Activated CD8-positive, alpha-beta memory T cell treated with anti-CD3 and anti-CD28 coated beads for 48 hours (primary cell): ENCODE data around the gene GABPB1.

ENCODE experiments used
- DNase-seq, 3 experiments: peaks; one replicate each; pipeline ENCODE4 v3.0.0-alpha.2; 2020; ENCODE audit warnings: low read depth in 2 of 3, low spot score in 2 of 3

The GABPB1 gene

DNA sequence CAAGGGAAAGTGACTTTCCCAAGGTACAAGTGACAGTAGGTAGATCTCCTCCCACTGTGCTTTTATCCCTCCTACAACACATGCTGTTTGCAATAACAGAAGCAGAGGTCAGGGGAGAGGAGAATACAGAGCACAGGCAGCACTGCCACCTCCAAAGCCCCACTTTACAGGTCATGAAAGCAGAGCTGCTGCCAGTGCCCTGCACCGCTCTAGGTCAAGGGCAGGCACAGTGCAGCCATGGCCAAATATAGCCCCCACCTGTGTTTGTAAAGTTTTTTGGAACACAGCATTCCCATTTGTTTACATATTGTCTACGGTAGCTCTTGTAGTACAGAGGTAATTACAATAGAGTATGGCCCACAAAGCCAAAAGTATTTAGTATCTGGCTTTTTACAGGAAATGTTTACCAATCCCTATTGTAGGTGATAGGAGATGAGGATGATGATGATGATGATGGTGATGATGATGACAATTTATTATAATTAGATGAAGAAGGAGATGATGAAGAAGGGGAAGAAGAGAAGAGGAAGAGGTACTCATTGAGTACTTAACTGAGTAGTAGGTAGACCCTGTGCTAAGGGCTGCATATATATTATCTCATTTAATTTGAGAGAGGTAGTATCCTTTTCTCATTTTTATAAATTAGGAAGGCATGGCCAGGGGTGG lies 109.9 kb downstream of the GABPB1 start:
- no peak for DNase-seq

DNA sequence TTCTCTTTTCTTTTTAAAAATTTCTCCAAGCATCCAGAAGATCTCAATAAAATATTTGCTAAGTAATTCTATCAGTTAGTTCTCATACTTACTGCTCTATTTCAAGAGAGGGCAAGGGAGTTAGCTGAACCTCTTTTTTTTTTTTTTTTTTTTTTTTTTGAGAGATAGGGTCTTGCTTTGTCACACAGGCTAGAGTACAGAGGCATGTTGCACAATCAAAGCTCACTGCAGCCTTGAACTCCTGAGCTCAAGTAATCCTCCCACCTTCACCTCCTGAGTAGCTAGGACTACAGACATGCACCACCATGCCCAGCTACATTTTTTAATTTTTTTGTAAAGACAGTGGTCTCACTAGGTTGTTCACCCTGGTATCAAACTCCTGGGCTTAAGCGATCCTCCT lies 110.8 kb downstream of the GABPB1 start:
- no peak for DNase-seq

DNA sequence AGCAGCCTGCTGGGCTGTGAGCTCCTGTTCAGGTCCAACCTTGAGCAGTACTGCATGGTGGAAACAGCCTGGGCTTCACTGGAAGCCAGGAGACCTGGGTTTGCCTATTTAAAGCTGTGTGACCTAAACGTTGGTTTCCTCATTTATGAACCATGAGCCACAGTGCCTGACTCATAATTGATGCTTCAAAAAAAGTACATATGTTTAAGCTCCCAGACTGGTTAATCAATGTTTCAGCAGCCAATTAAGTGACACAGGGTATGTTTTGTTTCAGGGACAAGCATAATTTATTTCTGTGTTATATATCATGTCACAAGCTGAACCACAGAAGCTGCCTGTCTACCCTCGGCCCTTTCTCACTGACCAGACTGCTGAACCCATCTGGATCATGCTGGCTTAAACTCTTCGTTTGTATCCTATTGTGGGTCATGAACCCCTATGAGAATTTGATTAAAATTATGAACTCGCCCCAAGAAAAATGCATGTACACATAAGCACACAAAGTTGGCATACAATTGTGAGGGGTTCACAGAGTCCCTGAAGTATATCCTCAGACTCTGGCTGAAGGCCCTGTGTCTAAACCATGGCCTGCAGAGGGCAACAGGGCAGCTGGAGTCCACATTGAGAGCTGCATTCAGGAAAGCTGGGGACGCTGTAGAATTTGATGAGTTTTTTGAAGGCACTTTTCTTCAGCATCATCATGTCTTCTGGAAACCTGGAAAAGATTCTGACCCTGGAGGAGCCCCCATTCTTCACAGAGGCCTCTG lies 113.1 kb downstream of the GABPB1 start:
- DNase-seq: no peak

DNA sequence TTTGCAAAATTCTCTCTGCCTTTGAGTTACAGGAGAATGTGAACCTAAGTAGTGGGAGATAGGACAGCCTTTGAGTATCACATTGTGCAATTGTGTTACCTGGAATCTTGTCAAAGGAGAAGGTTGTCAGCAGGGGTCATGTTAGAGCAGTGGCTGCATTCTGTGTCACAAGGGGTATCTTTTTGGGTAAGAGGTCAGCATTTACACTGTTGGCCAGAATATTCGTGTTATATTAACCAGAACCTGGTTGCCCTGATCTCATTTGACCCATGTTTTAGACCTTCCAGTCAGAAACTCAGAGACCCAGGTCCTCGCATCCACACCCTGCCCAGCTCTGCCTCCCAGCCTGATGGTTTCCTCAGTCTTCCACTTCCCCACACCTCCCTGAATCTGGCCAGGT lies 116.7 kb downstream of the GABPB1 start:
- no peak for DNase-seq

DNA sequence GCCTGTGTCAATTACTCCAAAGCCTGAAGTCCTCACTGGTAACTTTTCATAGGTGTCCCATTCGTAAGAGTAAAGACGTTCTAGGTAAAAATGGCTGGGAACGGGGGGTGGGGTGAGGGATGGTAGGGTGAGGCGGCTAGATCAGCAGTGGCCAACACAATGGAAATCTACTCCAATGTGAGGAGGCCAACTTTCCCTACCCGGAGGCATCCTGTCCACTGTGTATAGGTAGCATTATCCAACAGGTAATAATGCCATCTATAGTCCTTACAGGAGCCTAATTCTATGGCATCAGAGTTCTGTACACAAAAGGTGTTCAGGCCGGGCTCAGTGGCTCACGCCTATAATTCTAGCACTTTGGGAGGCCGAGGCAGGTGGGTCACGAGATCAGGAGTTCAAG lies 118.6 kb downstream of the GABPB1 start:
- no peak for DNase-seq

DNA sequence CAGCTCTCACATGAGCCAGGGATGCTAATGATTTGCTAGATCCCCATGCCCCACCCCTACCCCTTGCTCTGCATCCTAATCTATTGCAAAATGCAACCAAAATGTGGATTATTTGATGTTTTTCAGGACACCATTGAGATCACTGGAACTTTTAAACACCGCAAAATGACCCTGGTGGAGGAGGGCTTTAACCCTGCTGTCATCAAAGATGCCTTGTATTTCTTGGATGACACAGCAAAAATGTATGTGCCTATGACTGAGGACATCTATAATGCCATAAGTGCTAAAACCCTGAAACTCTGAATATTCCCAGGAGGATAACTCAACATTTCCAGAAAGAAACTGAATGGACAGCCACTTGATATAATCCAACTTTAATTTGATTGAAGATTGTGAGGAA lies 119.2 kb downstream of the GABPB1 start:
- DNase-seq: no peak

DNA sequence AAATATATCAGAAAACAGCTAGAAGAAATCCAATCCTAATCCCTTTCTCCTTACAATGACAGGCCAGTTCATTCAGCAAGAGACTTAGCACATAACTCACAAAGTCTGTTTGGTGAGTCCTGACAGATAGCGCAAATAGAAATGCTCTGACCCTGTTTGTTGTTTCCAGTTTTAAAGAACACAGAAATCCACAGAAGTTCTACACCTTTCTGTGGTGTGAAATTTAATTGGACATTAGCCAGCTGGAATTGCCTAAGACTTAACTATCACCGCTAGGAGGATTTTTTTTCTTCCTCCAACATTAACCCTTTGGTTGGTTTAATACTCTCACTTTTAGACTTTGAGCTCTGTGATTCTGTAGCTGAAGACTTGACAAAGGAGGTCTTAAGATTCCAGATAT lies 120.2 kb downstream of the GABPB1 start:
- no peak for DNase-seq

DNA sequence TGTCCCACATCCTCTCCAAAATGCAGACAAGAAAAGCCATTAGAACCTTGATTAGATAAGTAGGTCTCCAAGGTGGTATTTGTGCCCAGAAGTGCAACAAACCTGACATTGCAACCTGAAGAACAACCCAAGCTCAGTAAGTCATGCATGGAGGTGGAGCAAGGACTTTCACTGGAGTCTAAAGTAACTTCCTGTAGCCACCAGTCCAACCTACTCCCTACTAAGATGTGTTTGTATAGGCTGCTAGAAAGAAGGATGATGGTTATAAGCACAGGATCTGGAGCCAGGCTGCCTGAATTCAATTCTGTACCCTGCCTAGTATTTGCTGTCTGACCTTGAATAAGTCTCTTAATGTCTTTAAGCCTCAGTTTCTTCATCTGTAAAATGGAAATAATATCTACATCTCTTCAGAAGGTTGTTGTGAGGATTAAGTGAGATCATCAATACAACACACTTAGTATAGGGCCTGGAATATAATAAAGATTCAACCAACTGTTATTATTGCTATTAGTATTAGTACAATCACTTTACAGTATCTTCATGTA lies 121.7 kb downstream of the GABPB1 start:
- DNase-seq: no peak

DNA sequence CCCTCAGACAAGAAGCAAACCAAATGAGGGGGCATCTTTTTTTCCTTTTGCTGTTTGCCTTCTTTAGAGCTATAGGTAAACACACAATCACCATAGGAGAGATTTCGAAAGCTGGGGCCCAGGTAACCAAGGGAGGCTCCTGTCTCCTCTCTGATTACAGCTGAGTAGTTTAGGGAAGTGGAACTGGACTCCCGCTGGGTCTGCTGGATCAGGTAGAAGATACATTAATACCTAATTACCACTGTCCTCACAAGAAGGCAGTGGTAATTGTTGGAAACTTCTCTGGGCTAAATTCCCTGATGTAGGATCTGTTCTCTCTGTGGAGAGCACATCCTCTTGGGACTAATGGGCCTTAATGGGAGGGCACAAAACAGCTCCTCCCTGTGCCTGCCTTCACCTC lies 122.2 kb downstream of the GABPB1 start:
- DNase-seq: no peak

DNA sequence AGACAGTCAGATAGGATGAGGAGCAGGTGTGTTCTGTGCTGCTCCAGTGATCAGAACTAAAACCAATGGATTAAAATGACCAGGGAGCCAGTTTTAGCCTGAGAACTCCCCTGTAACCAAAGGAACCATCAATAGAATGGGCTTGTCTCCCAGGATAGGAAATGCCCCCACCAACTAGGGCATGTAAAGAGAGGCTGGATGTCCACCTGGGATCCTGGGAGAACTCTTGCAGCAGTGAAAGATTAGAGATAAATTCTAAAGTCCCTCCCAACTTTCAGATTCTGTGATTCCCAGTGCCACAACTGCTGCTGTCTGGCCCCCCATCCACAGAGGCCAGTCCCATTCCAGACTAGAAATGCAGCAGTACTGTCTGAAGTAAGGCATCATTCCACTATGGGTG lies 123.2 kb downstream of the GABPB1 start:
- DNase-seq: no peak

DNA sequence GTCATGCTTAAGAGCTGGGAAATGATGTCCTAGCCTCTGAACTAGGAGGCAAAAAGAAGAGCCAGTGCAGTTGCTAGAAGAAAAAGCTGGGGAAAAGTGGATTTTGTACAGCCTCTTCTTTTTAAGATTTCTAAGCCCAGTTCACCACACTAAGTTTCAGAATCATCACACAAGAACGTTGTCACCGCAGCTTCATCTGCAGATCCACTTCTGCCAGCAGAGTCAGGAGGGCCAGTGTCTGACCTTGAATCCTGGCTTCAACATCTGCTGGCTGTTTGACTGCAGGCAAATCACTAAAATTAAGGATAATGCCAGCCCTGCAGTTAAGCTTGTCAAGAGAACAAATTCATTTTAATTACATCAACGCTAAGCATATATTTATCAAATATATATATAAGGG lies 125.7 kb downstream of the GABPB1 start:
- no peak for DNase-seq

DNA sequence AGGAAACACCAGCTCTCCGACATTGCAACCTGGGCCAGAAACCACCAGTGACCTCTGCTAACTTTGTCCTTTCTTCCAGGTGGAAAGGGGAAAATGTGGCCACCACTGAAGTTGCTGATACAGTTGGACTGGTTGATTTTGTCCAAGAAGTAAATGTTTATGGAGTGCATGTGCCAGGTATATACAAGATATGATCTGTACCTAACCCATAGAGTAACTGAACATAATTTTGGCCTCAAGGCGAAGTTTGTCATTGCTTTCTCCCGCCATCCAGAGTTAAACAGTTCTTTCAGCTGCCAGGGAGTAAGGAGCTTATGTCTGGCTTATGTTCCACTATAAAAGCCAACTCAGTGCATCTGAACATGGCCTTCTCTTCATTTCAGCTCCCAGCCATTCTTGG lies 126.1 kb downstream of the GABPB1 start:
- no peak for DNase-seq

DNA sequence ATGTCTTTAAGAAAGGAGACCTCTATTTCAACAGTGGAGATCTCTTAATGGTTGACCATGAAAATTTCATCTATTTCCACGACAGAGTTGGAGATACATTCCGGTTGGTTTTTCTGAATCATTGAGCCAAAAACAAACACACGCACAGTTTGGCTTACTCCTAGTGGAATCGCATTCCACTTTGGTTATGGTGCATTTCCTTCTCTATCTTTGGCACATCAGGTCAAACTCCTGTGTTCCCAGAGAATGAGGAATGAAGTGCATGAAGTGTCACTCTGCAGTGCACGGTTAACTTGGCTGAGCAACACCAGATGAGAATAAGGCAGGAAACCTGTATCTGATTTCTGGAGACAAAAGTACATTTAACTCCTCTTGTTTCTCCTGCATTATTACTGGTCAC lies 127.9 kb downstream of the GABPB1 start:
- no peak for DNase-seq

DNA sequence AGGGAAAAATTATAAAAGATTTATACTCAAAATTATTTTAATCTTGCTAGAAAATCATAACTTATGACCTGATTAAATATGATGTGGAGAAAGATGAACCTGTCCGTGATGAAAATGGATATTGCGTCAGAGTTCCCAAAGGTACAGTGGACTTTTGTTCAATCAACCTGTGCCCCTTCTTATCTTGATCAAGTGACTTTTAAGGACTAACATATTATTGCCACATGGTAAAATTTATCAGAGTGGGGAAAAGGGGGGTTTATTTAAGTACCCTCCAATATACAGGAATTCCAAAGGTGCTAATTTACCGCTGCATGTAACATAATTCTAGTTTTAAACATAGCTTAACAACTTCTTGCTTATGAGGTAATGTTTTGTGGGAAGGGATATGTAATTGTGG lies 129.1 kb downstream of the GABPB1 start:
- DNase-seq: no peak
